Osteocyte (in vitro differentiated cells): ENCODE results near the gene ACOT7. TPM values are rescaled to one million over a fixed set of nuclear protein-coding genes. Genes with fewer than 3 reads are reported as not detected.

ENCODE experiments used
- DNase-seq: peaks from one replicate; pipeline ENCODE4 v3.0.0; 2021; ENCODE audit warnings: mixed read lengths; ENCODE audit not compliant: unreplicated experiment; ENCODE audit errors: extremely low spot score
- H3K27ac Mint-ChIP-seq: one replicate; pipeline ENCODE4 v1.8.0; 2021; ENCODE audit warnings: mild to moderate bottlenecking, mixed read lengths; ENCODE audit not compliant: unreplicated experiment
- H3K27me3 Mint-ChIP-seq: one replicate; pipeline ENCODE4 v1.8.0; 2021; ENCODE audit warnings: mixed read lengths; ENCODE audit not compliant: unreplicated experiment
- H3K36me3 Mint-ChIP-seq: one replicate; pipeline ENCODE4 v1.8.0; 2021; ENCODE audit warnings: mixed read lengths; ENCODE audit not compliant: unreplicated experiment
- H3K4me1 Mint-ChIP-seq: one replicate; pipeline ENCODE4 v1.8.0; 2021; ENCODE audit warnings: mixed read lengths; ENCODE audit not compliant: unreplicated experiment
- H3K4me3 Mint-ChIP-seq: one replicate; pipeline ENCODE4 v1.8.0; 2021; ENCODE audit warnings: mild to moderate bottlenecking, moderate library complexity, mixed read lengths; ENCODE audit not compliant: unreplicated experiment
- H3K9me3 Mint-ChIP-seq: one replicate; pipeline ENCODE4 v1.8.0; 2021; ENCODE audit warnings: mixed read lengths; ENCODE audit not compliant: unreplicated experiment
- total RNA-seq: library from RNA; stranded (reverse); gene quantifications from 2 replicates; pipeline ENCODE4 v1.2.1, GENCODE V29; 2021
- TF ChIP-seq, protein P1 (sequence below): fragments of 200-600 bp; sonication (generic); IDR thresholded peaks from 2 replicates; pipeline ENCODE4 v1.5.0; 2021; ENCODE audit warnings: antibody characterized with exemption, mild to moderate bottlenecking, moderate library complexity

Gene ACOT7
- total RNA-seq, 1 donor from 2014 or later, result 21.8 TPM

GRCh38 chr1:6330410-6330911 is 63.1 kb downstream of the ACOT7 start:
- H3K36me3 Mint-ChIP-seq, result no peaks in the 10 kb centered on the region
- DNase-seq, result no peak
- H3K4me3 Mint-ChIP-seq, result no peak overlapping the region
- no peaks in the 10 kb centered on the region for H3K4me1 Mint-ChIP-seq
- H3K27ac Mint-ChIP-seq, result no peak overlapping the region
- no peaks in the 10 kb centered on the region for H3K27me3 Mint-ChIP-seq
- TF ChIP-seq, protein P1, sequence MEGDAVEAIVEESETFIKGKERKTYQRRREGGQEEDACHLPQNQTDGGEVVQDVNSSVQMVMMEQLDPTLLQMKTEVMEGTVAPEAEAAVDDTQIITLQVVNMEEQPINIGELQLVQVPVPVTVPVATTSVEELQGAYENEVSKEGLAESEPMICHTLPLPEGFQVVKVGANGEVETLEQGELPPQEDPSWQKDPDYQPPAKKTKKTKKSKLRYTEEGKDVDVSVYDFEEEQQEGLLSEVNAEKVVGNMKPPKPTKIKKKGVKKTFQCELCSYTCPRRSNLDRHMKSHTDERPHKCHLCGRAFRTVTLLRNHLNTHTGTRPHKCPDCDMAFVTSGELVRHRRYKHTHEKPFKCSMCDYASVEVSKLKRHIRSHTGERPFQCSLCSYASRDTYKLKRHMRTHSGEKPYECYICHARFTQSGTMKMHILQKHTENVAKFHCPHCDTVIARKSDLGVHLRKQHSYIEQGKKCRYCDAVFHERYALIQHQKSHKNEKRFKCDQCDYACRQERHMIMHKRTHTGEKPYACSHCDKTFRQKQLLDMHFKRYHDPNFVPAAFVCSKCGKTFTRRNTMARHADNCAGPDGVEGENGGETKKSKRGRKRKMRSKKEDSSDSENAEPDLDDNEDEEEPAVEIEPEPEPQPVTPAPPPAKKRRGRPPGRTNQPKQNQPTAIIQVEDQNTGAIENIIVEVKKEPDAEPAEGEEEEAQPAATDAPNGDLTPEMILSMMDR, result no peak
- H3K9me3 Mint-ChIP-seq, result no peaks in the 10 kb centered on the region

GRCh38 chr1:6329851-6330250 is 63.7 kb downstream of the ACOT7 start:
- Mint-ChIP-seq H3K27me3 (no peaks in the 10 kb centered on the region), H3K27ac (no peak overlapping the region), H3K4me3 (no peak overlapping the region), H3K4me1 (no peaks in the 10 kb centered on the region), H3K9me3 (no peaks in the 10 kb centered on the region), H3K36me3 (no peaks in the 10 kb centered on the region)
- no peak for DNase-seq
- TF ChIP-seq, protein P1, result no peak

DNA sequence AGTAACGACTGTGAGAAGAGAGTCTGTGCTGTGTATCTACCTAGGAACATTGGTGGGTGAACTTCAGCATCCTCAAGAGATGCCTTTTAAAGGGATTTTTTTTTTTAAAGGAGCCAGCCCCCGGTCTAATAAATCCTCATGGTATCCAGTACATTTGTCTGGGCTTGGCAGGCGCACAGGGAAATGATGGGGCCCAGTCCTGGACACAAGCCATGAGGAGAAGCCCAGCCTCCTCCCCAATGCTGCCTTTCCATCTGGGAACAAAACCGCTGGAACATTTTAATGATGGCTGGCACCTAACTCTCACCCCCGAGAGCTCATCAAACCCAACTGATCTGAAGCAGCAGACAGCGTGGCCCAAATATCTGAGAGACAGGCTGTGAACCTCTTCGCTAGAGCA is 64.2 kb downstream of the ACOT7 start:
- TF ChIP-seq, protein P1, result no peak
- no peak for DNase-seq
- Mint-ChIP-seq H3K36me3 (no peaks in the 10 kb centered on the region), H3K4me3 (no peak overlapping the region), H3K4me1 (no peaks in the 10 kb centered on the region), H3K9me3 (no peaks in the 10 kb centered on the region), H3K27ac (no peak overlapping the region), H3K27me3 (no peaks in the 10 kb centered on the region)

DNA sequence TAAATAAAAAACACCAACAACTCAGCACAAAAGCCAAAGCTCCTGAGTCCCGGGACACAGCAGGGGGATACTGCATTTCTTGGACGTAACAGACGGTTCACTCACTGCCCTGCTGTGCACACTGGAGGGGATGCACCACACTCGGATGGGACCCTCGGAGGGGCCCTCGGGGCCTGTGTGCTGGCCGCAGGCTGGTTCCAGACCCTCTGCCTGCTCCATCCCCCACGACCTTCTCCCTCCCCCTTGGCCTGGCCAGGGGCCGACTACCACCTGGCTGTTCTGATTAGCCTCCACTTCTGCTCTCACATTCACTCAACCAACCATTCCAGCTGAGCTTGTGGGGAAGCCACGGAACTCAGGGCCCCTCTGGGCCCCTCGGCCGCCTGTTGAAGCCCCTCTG is 64.9 kb downstream of the ACOT7 start:
- H3K27ac Mint-ChIP-seq, result no peak overlapping the region
- no peaks in the 10 kb centered on the region for H3K36me3 Mint-ChIP-seq
- H3K4me3 Mint-ChIP-seq, result no peak overlapping the region
- TF ChIP-seq, protein P1, result no peak
- no peaks in the 10 kb centered on the region for H3K27me3 Mint-ChIP-seq
- no peak for DNase-seq
- H3K4me1 Mint-ChIP-seq, result no peaks in the 10 kb centered on the region
- no peaks in the 10 kb centered on the region for H3K9me3 Mint-ChIP-seq

- Mint-ChIP-seq H3K4me3 (no peak overlapping the region), H3K27ac (no peak overlapping the region), H3K4me1 (no peaks in the 10 kb centered on the region), H3K36me3 (no peaks in the 10 kb centered on the region), H3K9me3 (no peaks in the 10 kb centered on the region), H3K27me3 (no peaks in the 10 kb centered on the region)
- DNase-seq, result no peak
- TF ChIP-seq, protein P1, result no peak
Observed at GRCh38 chr1:6328091-6328490, 65.5 kb downstream of the ACOT7 start.
